Hematopoietic multipotent progenitor cell treated with erythropoietin and hydrocortisone succinate and interleukin-3 and kit ligand, for 17 days (in vitro differentiated cells): ENCODE measurements around the gene FAM241A.
"Not testable (repeated sequence)": the region's sequence is repeated elsewhere in the genome, so short reads cannot be mapped to it uniquely, and the experiment has no call there.

Experiments
- DNase-seq: peaks from one replicate; pipeline ENCODE4 v3.0.0-alpha.2; 2015; ENCODE audit warnings: low spot score

FAM241A gene

DNA sequence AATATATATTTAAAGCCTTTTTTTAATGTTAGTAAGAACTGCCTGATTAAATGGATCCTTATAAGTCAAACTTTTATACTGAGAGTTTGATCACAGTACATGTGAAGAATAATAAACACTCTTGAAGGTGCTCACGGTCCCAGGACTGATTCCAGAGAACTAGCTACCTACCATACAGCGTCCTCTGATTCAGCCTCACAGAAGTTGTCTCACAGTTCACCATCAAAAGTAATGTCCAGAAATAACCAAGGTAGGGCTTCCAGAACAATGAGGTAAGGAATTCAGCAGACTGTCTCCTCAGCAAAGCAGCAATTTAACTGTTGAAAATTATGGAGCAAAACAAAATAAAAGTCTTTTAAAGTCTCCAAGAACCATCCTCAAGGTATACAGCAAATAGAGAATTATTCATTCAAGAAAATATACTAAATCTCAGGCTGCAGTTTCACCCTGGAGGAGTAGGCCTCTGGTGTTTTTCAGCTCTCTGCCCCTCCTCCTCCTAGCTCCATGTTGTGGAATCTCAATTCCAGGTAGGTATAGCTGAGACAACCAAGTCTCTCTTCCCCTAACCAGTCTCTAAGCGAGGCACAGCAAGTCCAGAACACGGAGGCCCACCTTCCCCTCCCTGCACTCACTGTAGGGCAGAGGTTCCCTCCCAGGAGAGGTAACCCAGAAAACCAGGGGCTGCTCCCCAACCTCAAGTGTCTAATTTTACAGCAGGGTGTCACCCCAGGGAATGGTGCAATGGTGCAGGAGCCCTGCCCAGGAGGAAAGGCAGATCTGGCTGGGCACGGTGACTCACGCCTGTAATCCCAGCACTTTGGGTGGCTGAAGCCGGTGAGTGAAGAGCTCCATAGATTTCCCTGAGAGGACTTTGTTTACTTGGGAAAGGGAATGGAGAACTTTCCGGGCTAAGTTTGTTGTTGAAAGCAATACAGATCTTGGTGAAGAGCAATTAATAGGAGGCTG, 28.6 kb downstream of the FAM241A start:
- no peak for DNase-seq

DNA sequence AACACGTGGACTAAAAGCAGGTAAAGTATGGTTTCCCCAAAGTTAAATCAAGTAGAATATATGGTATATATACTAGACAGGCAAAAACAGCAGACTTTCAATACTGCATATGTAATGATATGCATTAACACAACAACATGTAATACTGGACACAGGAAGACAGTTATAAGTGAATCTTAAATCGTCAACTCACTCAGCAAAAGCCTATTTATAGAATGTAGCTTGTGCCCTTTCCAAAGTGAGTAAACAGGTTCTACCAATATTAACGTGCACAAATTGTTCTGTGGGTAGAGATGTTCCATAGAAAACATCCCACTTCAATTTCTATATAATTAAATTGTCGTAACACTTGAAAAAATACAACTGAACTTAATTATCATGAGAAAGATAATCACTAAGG, 30.6 kb downstream of the FAM241A start:
- no peak for DNase-seq

DNA sequence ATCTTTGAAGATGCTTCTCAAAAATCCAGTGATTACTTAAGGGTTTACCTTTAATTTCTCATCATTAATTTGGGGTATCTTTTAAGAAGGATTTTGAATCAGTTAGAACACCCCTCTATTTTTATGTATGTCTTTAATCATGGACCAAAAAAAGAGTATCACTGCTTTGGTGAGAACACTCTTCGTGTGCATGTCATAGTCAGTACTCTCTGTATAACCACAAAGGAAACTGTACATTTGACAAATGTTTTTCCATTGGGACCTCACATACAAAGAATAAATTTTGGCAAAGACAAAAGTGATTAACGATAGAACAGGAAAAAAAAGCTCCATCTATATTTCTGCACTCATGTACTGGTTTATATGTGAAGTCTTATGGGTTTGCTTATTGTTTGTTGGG, 31.3 kb downstream of the FAM241A start:
- DNase-seq, result no peak

DNA sequence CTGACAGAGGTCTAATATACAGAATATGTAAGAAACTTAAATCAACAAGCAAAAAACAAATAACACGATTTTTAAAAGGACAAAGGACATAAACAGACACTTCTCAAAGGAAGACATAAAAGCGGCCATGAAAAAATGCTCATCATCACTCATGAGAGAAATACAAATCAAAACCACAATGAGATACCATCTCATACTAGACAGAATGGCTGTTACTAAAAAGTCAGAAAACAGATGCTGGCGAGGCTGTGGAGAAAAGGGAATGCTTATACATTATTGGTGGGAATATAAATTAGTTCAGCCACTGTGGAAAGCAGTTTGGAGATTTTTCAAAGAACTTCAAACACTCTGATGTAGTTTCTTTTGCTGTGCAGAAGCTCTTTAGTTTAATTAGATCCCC, 33.5 kb downstream of the FAM241A start:
- DNase-seq, result not testable (repeated sequence)

DNA sequence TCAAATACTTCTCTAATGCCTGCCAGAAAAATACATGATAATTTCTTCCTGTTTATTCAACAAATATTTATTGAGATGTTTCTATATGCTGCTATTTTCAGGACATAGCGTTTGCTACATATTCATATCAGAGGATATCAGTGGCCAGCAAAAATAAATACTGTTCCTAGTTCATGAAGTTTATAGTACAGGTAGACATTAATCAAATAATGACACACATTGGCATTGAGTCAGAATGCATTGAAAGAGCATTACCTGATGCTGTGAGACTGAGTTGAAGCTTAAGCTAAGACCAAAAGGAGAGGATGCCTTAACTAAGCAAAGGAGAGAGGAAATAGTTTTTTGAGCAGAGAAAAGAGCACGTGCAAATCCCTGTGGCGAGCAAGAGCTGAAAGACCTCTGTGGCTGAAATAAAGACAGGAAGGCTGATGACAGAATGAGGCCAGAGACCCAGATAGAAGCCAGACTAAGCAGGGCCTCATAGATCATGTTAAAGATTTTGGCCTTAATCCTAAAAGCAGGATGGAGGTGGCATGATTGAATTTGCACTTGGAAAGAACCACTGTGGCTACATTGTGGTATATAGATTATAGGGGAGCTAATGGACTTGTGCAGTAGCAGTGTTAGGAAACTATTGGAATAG, 36.2 kb downstream of the FAM241A start:
- no peak for DNase-seq

DNA sequence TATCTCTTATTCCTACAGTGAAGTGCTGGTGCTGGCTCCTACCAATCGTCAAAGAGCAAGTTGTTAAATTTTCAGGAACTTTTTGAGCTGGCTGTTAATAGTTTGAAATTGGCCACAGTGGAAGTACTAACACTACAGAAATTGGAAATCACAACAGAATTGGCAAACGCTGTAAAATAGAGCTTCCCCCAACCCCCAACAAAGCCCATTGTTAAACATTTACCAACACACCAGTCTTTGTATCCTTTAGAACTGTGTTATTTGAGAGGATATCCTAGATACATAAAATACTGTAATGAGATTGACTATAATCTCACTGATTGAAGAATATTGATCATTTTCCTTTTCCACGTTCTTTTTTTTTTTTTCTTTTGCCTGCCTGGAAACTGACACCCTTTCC, 37.4 kb downstream of the FAM241A start:
- DNase-seq, result no peak

DNA sequence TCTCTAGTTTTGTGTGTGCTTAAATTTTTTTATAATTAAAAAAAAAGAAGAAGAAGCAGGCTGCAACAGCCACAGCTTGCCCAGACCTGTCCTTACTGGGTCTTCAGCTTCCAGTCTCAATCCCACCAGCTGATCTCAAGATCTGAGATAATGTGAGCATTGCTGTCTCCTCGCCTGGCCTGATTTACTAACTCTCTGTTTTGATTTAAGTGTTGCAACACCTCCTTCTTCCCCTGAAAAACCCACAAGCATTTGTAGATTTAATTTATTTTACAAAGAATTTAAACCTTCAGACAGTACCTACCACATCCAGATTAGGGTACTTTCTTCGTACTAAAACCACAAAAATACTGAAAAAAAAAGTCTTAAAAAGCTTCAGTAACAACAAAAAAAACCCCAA, 38.0 kb downstream of the FAM241A start:
- no peak for DNase-seq

DNA sequence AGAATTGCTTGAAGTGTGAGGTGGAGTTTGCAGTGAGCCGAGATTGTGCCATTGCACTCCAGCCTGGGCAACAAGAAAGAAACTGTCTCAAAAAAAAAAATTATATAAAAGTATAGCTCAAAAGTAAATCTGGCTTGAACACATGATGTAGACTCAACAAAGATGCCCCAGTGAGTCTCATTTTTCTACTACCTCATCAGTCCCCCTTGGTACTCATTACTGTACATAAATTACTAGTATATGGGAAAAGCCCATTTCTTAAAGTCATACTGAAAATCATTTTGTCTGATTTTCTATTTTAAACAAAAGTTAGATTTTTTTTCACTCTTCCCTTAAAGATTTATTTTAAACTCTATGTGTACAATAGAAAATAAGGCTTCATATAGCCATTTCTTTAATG, 39.2 kb downstream of the FAM241A start:
- DNase-seq, result no peak

DNA sequence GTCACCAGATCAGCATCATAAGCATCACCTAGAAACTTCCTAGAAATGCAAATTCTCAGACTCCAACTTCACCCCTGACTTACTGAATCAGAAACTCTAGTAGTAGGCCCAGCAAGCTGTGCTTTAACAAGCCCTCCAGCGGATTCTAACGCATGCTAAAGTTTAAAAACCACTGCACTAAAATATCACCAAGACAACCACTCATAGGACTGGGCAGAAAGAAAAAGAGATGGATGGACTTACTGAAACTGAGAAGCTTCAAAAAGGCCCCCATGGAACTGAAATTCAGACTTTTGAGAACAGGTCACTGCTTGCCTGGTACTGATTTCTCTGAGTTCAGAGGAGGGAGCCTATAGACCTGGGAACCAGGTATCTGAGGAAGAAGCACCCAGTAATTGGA, 40.1 kb downstream of the FAM241A start:
- DNase-seq, result no peak

DNA sequence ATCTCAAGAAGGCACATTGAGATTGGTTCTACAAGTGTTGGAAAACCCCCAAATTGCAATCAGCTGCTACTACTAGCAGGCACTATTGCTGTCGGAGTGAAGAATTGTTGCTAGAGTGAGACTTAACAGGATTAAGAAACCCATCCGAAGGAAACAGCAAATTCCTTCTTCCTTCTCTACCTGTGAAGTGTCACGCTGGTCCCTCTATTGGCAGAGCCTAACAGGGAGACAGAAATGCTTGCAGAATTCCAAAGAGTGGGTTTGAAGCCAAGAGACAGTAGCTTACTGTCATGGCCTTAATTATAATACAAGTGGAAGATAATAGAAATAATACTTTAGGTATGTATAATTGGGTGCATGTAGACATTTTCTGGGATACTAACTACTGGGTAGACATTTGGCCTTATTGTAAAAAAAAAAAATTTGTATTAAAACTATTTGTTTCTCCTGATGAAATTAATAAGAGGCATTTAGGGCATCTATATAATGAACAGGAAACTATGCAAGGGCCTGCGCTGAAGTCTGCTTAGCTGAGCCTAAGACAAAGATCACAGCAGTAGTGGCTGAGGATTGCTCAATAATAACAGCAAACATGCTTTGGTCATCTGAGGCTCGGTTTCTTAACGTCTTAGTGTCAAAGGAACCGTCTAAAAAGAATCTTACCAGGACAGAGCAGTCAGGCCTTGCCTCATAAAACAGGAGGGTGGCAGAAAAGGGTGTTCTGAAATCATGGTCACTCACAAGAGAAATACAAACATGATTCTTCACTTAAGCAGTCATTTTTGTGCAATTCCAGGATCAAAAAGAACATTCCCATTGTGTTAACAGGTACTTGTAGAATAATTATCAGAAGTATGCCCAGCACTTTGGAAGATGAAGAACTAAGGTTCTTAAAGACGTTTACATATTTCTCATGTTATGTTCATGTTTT, 40.8 kb downstream of the FAM241A start:
- DNase-seq, result no peak

DNA sequence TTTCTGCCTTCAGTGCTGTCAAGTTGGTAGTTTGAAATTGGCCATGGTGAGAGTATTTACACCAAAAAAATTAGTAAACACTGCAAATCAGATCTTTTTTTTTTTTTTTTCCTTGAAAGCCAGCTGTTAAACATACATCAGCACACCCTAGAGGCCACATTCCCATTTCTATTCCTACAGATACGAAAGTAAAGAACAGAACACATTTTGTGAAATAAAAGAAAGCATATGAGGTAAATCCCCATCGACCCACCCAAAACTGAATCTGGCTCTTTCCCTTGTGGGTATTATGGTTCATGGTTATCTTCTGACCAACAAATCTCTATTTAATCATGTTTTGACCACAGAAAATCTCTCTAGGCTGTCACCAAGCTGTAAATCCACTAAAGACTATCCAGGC, 44.5 kb downstream of the FAM241A start:
- no peak for DNase-seq

DNA sequence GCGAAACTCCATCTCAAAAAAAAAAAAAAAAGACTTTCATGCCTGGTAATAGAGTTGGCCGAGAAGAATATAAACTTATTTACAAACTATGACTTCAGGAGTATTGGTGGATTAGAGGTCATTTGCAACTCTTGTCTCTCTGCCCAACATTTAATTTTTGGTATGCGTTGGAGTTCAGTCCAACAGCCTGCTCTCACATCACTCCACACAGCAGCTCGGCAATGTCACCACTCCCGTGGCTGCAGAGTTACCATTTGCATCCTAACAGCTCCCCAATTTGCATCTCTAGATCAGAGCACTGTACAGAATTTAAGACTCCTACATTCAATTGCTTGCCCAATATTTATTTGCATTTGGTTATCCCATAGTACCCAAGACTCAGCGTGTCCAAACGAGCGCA, 45.4 kb downstream of the FAM241A start:
- no peak for DNase-seq

DNA sequence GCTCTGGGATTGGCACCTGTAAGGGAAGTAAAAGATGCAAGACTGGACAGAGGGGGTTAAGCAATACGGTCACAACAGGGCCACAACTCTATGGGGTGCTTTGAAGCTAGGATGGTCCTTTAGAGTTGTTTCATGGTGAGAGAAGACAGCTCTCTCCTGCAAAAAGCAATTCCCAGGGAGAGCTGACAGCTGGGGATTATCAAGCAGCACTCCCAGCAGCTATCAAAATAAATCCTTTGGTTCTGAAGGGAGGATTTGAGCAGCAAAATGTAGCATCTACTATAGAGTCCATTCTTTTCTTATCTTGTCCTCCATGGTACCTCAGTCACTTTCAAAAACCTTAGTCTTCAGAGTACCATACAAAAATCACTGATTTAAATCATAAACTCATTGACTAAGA, 51.2 kb downstream of the FAM241A start:
- DNase-seq, result no peak

DNA sequence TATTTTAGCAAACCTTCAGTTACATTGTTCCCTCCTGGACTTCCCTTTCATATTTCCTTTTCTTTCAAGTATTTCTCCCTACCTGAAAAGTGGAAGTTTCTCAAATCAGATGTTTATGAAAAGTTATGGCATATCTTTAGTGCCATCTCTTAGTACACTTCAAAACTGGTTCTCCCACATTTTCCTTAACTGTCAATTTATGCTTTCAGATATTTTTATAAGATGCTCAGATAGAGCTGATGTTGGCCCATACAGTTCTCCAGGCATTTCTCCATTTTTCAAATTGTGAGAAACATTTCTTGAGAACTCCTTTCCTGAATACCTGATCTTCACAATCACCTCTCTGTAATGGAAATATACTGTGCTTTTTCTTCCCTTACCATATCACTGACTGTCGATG, 53.8 kb downstream of the FAM241A start:
- no peak for DNase-seq

DNA sequence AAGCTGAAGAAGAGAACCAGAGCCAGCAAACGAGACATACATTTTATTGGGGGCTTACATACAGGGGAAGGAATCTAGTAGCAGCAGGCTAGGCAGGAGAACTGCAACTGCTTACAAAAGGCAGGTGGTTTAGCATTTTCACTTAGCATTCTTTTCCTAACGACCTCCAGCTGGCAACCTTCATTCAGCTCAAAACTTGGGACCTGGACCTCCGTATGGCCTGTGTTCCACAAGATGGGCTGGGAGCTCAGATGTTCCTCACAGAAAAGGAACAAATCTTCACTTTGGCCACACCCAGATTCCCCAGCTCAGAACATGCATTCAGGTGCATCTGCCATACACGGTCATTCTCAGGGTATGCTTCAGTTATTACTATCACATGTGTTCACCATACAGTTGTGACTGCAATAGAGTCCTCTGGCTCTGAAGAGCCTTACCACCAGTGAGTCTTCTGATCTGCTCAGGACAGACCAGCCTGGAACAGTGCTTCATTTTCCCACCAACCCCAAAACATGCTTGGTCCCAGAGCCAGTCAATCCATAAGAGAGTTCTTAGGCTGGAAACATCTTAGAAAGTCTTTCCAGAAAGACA, 56.8 kb downstream of the FAM241A start:
- no peak for DNase-seq

DNA sequence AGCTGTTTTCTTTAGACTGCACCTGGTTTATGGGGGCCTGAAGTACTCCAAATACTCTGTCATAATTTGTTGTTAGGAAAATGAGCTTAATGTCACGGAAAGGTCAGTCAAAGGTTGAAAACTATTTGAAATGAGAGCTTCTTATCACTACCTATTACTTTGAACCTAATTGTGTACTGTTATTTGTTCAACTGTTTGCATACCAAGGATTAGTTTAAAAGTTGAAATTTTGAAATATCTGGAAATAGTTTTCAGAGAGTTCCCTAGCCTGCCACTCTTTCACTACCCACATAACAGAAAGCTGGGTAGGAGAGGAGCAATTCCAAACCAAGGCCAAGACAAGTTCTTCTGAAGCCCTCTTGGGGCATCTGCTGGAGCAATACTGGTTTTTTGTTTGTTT, 58.3 kb downstream of the FAM241A start:
- DNase-seq, result no peak

DNA sequence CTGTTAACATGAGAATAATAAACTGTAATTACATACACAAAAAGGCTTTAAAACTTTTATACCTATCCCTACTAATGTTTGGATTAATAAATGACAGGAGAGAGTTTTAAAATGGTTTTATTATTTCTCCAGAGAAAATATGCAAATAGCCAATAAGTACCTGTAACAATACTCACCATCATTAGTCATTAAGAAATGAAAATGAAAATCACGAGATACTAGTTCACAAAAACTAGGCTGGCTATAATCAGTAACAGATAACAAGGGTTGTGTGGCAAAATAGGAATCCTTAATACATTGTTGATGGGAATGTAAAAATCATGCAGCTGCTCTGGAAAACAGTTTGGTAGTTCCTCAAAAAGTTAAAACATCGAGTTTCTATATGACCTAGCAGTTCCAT, 61.2 kb downstream of the FAM241A start:
- no peak for DNase-seq

DNA sequence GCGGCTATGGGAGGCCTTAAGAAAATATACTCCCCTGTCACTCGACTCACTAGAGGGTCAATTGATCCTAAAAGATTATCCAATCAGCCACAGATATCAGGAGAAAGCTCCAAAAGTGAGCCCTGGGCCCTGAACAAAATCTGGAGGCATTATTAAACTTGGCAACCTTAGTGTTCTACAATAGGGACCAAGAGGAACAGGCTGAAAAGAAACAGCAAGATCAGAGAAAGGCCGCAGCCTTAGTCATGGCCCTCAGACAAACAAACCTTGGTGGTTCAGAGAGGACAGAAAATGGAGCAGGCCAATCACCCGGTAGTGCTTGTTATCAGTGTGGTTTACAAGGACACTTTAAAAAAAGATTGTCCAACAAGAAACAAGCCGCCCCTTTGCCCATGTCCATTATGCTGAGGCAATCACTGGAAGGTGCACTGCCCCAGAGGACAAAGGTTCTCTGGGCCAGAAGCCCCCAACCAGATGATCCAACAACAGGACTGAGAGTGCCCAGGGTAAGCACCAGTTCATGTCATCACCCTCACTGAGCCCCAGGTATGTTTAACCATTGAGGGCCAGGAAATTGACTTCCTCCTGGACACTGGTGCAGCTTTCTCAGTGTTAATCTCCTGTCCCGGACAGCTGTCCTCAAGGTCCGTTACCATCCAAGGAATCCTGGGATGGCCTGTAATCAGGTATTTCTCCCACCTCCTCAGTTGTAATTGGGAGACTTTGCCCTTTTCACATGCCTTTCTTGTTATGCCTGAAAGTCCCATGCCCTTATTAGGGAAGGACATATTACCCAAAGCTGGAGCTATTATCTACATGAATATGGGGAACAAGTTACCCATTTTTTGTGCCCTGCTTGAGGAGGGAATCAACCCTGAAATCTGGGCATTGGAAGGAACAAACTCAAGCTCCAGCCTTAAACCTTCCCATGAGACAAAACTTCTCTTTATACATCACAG, 63.2 kb downstream of the FAM241A start:
- not testable (repeated sequence) for DNase-seq

DNA sequence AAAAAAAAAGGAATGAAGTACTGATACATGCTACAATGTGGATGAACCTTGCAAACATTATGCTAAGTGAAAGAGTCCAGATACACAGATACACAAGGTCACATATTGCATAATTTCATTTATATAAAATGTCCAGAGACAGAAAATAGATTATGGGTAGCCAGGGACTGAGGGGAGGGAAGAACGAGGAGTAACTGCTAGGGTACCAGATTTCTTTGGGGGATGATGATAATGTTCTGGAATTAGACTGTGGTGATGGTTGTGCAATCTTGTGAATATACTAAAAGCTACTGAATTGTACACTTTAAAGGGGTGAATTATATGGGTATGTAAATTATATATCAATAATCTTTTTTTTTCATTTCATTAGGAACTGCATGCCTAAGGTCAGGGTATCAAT, 65.5 kb downstream of the FAM241A start:
- no peak for DNase-seq

DNA sequence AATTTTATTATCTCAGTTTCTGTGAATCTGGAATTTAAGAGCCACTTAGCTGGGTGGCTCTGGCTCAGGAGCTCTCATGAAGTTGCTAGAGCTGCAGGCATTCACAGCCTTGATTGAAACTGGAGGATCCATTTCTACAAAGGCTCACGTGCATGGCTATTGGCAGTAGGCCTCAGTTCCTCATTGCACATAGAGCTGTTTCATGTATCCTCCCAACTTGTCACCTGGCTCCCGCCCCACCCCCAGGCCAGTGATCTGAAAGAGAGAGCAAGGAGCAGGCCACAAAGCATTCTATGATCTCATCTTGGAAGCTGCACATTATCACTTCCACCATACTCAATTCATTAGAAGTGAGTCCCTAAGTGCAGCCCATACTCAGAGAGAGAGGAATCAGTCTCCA, 67.8 kb downstream of the FAM241A start:
- DNase-seq, result no peak

DNA sequence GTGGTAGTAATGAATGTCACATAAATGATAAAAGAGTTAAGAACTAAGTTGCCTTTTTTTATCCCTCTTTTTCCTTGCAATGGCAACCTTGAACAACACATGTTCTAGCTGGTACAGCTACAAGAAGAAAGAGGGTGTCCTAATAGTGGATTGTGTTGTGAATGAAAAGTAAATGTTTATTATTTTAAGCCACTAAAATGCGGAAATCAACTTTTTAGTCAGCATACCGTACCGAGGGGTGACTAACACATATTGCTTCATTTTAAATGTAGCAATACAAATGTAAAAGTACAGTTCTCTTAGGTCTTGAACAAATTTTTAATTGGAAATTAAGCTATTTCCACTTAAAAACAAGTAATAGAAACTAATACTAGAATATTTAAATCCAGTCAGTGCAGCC, 68.6 kb downstream of the FAM241A start:
- DNase-seq, result no peak
